Smooth muscle cell (in vitro differentiated cells): Measurements from ENCODE around the gene ARNT2. TPM values are rescaled to one million over a fixed set of nuclear protein-coding genes. Genes with fewer than 3 reads are reported as not detected.

Experiments
- DNase-seq: peaks from one replicate; lab custom pipeline; 2025; ENCODE audit not compliant: unreplicated experiment; lab: John Stamatoyannopoulos, UW
- H2AFZ ChIP-seq: fragments of 200-600 bp; sonication (generic); 2 replicates; pipeline ENCODE4 v1.6.0; 2016; ENCODE audit warnings: antibody characterized with exemption, low read depth, mild to moderate bottlenecking
- H3F3A ChIP-seq: fragments of 200-600 bp; sonication (generic); 2 replicates; pipeline ENCODE4 v1.6.0; 2017; ENCODE audit warnings: antibody characterized with exemption, low read depth
- H3K27ac ChIP-seq: fragments of 200-600 bp; sonication (generic); 2 replicates; pipeline ENCODE4 v1.5.1; 2016; ENCODE audit warnings: low read depth, mild to moderate bottlenecking
- H3K27me3 ChIP-seq: fragments of 200-600 bp; sonication (generic); 2 replicates; pipeline ENCODE4 v1.6.1; 2016; ENCODE audit warnings: low read depth, mild to moderate bottlenecking
- H3K36me3 ChIP-seq: fragments of 200-600 bp; sonication (generic); 2 replicates; pipeline ENCODE4 v1.5.1; 2016; ENCODE audit warnings: low read depth
- H3K4me1 ChIP-seq: fragments of 200-600 bp; sonication (generic); 2 replicates; pipeline ENCODE4 v1.5.1; 2016; ENCODE audit warnings: low read depth
- H3K4me2 ChIP-seq: fragments of 200-600 bp; sonication (generic); 2 replicates; pipeline ENCODE4 v1.6.0; 2016; ENCODE audit warnings: mild to moderate bottlenecking
- H3K4me3 ChIP-seq: fragments of 200-600 bp; sonication (generic); 2 replicates; pipeline ENCODE4 v1.5.1; 2016; ENCODE audit warnings: mild to moderate bottlenecking
- H3K79me2 ChIP-seq: fragments of 200-600 bp; sonication (generic); 2 replicates; pipeline ENCODE4 v1.6.0; 2016; ENCODE audit warnings: low read depth, mild to moderate bottlenecking
- H3K9ac ChIP-seq: fragments of 200-600 bp; sonication (generic); 2 replicates; pipeline ENCODE4 v1.6.0; 2016; ENCODE audit warnings: low read depth
- H3K9me3 ChIP-seq: fragments of 200-600 bp; sonication (generic); replicated peaks from 2 replicates; pipeline ENCODE4 v1.5.1; 2016; ENCODE audit warnings: low read depth
- H4K20me1 ChIP-seq: fragments of 200-600 bp; sonication (generic); 2 replicates; pipeline ENCODE4 v1.6.0; 2016; ENCODE audit warnings: low read depth
- WGBS: methylation state at CpG from one replicate; pipeline ENCODE4 v1.1.7; 2016; ENCODE audit warnings: low lambda C conversion rate; 5-methylcytosine and 5-hydroxymethylcytosine counted together
- polyA plus RNA-seq: library from polyadenylated mRNA; unstranded; fragments of >200 nt; fragmentation: Nextera tagmentation; extraction: Ambion mirVana; gene quantifications from 2 replicates; pipeline ENCODE4 v1.2.1, GENCODE V29; 2016
- total RNA-seq: library from RNA; depleted of rRNA; stranded (reverse); fragments of >200 nt; gene quantifications from 2 replicates; pipeline ENCODE4 v1.2.3, GENCODE V29; 2014
- TF ChIP-seq, protein P1 (sequence below): fragments of 200-600 bp; sonication (generic); IDR thresholded peaks from 2 replicates; pipeline ENCODE4 v1.5.1; 2017; ENCODE audit warnings: borderline replicate concordance, mild to moderate bottlenecking, antibody characterized with exemption; ENCODE audit not compliant: insufficient read depth, poor library complexity, severe bottlenecking

Gene ARNT2
- total and polyA plus RNA-seq, 2 experiments from 2014 or later = 0.55 to 2.8 TPM

DNA sequence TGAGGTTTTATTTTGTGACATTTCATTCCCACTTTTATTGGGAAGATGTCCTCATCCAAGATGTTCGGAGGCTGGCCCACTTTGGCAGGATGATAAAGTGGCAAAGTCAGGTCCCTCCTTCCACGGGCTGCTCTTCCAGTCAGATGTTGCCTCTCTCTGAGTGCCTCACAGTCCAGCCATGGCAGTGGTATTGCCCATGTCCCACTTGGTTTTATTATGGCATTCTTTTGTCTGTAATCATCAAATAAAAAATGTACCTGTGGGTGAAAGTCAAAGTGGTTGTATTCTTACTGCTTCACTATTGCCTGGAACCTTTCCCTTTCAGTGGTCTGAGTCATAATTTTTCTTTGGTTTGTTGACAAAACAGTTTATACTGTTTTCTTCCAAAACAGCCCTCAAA, 20.2 kb downstream of the ARNT2 start:
- no peaks in the 10 kb centered on the region for H3K27me3 ChIP-seq
- no peak overlapping the region for H3K4me2 ChIP-seq
- H3K79me2 ChIP-seq = no peaks in the 10 kb centered on the region
- H4K20me1 ChIP-seq = no peaks in the 10 kb centered on the region
- no peak overlapping the region for H2AFZ ChIP-seq
- TF ChIP-seq, protein P1, sequence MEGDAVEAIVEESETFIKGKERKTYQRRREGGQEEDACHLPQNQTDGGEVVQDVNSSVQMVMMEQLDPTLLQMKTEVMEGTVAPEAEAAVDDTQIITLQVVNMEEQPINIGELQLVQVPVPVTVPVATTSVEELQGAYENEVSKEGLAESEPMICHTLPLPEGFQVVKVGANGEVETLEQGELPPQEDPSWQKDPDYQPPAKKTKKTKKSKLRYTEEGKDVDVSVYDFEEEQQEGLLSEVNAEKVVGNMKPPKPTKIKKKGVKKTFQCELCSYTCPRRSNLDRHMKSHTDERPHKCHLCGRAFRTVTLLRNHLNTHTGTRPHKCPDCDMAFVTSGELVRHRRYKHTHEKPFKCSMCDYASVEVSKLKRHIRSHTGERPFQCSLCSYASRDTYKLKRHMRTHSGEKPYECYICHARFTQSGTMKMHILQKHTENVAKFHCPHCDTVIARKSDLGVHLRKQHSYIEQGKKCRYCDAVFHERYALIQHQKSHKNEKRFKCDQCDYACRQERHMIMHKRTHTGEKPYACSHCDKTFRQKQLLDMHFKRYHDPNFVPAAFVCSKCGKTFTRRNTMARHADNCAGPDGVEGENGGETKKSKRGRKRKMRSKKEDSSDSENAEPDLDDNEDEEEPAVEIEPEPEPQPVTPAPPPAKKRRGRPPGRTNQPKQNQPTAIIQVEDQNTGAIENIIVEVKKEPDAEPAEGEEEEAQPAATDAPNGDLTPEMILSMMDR = no peak
- 85% methylated on average over 2 of the region's 2 CpGs for WGBS
- H3K4me3 ChIP-seq = no peak overlapping the region
- H3K36me3 ChIP-seq = no peaks in the 10 kb centered on the region
- no peak overlapping the region for H3K27ac ChIP-seq
- H3K9ac ChIP-seq = no peak overlapping the region
- no peak for DNase-seq
- H3K4me1 ChIP-seq = no peaks in the 10 kb centered on the region
- no peaks in the 10 kb centered on the region for H3F3A ChIP-seq
- no peaks in the 10 kb centered on the region for H3K9me3 ChIP-seq

DNA sequence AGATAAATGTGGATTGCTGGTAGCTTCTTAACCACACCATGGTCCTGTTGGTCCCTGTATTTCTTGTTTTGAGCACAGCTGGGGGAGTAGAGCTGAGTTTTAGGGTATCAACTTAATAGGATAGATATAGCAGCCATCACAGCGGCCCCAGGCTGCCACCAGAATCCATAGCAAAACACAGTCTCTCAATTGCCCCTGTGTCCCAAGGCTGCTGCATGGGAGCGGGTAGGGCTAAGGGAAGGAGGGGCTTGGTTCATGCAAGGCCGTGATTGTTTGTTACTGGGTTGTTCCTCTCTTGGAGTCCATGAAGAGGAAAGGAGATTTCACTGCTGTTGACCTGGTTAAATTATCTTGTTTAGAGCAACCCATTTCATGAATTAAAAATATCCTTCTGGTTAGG, 22.1 kb downstream of the ARNT2 start:
- no peaks in the 10 kb centered on the region for H3K79me2 ChIP-seq
- H3K9me3 ChIP-seq = no peaks in the 10 kb centered on the region
- no peak overlapping the region for H2AFZ ChIP-seq
- WGBS = 90% methylated on average over 3 of the region's 3 CpGs
- H3K4me2 ChIP-seq = no peak overlapping the region
- TF ChIP-seq, protein P1 = no peak
- H3K27me3 ChIP-seq = no peaks in the 10 kb centered on the region
- H3K27ac ChIP-seq = no peak overlapping the region
- no peak overlapping the region for H3K9ac ChIP-seq
- no peak for DNase-seq
- no peaks in the 10 kb centered on the region for H3F3A ChIP-seq
- H3K4me1 ChIP-seq = no peaks in the 10 kb centered on the region
- no peaks in the 10 kb centered on the region for H4K20me1 ChIP-seq
- no peaks in the 10 kb centered on the region for H3K36me3 ChIP-seq
- no peak overlapping the region for H3K4me3 ChIP-seq

DNA sequence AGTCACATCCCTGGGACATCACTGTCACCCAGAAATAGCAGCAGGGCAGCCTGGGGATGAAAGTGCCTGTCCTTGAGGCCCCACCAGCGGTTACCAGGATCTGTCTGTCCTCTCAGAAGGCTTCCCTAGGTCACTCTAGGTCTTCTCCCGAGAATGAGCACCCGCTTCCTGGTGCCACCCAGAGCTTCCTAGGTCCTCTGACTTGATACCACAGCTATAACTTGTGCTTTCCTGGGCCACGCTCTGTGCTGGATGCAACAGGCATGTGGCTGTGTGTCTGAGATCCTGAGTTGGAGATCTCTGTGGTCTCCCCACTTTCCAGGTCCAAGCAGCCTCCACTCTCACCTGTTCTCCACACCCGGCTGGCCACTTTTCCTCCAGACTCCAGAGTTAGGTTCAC, 25.8 kb downstream of the ARNT2 start:
- Histone ChIP-seq H3K9ac (no peak overlapping the region), H4K20me1 (no peaks in the 10 kb centered on the region), H3K79me2 (no peaks in the 10 kb centered on the region), H3K4me2 (no peak overlapping the region), H3K4me1 (no peaks in the 10 kb centered on the region), H3K36me3 (no peaks in the 10 kb centered on the region), H3K4me3 (no peak overlapping the region), H3K27ac (no peak overlapping the region), H3K9me3 (no peaks in the 10 kb centered on the region), H3F3A (no peaks in the 10 kb centered on the region), H3K27me3 (no peaks in the 10 kb centered on the region), H2AFZ (no peak overlapping the region)
- 93% methylated on average over 5 of the region's 5 CpGs for WGBS
- TF ChIP-seq, protein P1 = no peak
- no peak for DNase-seq

DNA sequence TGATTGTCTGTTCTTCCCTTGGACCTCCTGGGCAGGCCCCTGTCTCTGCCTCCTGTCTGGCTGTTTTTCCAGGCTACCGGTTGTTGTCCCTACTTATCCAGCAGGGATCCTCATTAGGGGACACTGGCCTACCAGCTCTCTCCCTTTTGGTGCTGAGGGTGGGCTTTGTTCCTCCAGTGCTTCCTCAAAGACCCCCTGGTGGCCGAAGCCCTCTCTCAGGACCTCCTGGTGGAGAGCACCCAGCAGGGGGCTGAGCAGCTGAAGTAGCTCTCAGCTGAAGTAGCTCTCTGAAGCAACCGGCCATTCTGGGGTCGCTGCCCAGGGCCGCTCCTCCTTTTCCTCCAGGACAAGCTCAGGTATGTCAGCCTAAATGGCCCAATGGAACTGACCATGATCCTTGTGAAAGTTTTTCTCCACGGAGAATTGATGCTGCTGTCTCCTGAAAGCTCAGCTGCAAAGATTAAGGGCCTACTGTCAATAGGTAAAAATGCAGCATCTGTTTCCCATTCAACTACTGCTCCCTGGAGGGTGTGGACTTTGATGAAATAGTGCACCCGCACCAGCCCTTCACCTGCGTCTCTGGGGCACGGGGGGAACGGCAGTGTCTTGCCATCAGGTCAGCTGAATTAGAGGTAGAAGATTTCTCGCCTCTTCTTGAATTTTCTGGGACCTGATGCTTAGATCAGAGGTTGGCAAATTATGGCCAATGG, 27.6 kb downstream of the ARNT2 start:
- Histone ChIP-seq H3K27me3 (no peaks in the 10 kb centered on the region), H3K27ac (no peak overlapping the region), H3K9ac (no peak overlapping the region), H3K4me2 (no peak overlapping the region), H2AFZ (no peak overlapping the region), H3K9me3 (no peaks in the 10 kb centered on the region), H3K79me2 (no peaks in the 10 kb centered on the region), H3K4me1 (no peaks in the 10 kb centered on the region), H3K36me3 (no peaks in the 10 kb centered on the region), H3K4me3 (no peak overlapping the region), H4K20me1 (no peaks in the 10 kb centered on the region), H3F3A (no peaks in the 10 kb centered on the region)
- no peak for DNase-seq
- TF ChIP-seq, protein P1 = no peak
- WGBS = 83% methylated on average over 11 of the region's 11 CpGs
